ENCODE results near the gene SERPINA5.

DNA sequence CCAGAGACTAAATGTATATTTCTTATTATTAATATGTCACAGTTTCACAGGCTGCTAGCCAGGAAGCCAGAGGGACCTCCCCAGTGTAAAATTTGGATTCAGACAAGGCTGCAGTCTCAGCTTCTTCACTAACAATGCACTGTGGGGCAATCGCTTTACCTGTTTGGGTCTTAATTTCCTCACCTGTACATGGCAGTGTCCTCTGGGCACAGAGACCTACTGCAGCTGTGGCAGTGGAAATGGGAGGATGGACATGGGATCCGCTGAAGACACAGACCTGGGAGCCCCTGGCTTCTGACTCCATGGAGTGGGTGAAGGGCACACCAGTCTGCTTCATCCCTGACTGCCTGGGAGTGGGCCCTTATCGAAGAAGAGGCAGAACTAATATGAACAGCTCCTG lies 6.9 kb upstream of the SERPINA5 start:
- TF ChIP-seq, protein P1, sequence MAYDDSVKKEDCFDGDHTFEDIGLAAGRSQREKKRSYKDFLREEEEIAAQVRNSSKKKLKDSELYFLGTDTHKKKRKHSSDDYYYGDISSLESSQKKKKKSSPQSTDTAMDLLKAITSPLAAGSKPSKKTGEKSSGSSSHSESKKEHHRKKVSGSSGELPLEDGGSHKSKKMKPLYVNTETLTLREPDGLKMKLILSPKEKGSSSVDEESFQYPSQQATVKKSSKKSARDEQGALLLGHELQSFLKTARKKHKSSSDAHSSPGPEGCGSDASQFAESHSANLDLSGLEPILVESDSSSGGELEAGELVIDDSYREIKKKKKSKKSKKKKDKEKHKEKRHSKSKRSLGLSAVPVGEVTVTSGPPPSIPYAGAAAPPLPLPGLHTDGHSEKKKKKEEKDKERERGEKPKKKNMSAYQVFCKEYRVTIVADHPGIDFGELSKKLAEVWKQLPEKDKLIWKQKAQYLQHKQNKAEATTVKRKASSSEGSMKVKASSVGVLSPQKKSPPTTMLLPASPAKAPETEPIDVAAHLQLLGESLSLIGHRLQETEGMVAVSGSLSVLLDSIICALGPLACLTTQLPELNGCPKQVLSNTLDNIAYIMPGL (CRISPR knock-in tag; IDR thresholded peaks at IDR 0.05; ENCODE audit: borderline replicate concordance in 1 of 2, low read depth in 1 of 2) = no peak
- TF ChIP-seq, protein P2, sequence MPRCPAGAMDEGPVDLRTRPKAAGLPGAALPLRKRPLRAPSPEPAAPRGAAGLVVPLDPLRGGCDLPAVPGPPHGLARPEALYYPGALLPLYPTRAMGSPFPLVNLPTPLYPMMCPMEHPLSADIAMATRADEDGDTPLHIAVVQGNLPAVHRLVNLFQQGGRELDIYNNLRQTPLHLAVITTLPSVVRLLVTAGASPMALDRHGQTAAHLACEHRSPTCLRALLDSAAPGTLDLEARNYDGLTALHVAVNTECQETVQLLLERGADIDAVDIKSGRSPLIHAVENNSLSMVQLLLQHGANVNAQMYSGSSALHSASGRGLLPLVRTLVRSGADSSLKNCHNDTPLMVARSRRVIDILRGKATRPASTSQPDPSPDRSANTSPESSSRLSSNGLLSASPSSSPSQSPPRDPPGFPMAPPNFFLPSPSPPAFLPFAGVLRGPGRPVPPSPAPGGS (CRISPR knock-in tag; IDR thresholded peaks at IDR 0.05) = no peak
- TF ChIP-seq, protein P3, sequence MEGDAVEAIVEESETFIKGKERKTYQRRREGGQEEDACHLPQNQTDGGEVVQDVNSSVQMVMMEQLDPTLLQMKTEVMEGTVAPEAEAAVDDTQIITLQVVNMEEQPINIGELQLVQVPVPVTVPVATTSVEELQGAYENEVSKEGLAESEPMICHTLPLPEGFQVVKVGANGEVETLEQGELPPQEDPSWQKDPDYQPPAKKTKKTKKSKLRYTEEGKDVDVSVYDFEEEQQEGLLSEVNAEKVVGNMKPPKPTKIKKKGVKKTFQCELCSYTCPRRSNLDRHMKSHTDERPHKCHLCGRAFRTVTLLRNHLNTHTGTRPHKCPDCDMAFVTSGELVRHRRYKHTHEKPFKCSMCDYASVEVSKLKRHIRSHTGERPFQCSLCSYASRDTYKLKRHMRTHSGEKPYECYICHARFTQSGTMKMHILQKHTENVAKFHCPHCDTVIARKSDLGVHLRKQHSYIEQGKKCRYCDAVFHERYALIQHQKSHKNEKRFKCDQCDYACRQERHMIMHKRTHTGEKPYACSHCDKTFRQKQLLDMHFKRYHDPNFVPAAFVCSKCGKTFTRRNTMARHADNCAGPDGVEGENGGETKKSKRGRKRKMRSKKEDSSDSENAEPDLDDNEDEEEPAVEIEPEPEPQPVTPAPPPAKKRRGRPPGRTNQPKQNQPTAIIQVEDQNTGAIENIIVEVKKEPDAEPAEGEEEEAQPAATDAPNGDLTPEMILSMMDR (CRISPR knock-in tag; IDR thresholded peaks at IDR 0.05) = no peak
- no peak for TF ChIP-seq FOXK2 (IDR thresholded peaks at IDR 0.05)
- no peak for TF ChIP-seq ATF7 (IDR thresholded peaks at IDR 0.05)
- TF ChIP-seq ATF7 (CRISPR knock-in tag; IDR thresholded peaks at IDR 0.05) = no peak
- no peak for TF ChIP-seq ZNF253 (CRISPR knock-in tag; IDR thresholded peaks at IDR 0.05; ENCODE audit: borderline replicate concordance)
- TF ChIP-seq, protein P4, sequence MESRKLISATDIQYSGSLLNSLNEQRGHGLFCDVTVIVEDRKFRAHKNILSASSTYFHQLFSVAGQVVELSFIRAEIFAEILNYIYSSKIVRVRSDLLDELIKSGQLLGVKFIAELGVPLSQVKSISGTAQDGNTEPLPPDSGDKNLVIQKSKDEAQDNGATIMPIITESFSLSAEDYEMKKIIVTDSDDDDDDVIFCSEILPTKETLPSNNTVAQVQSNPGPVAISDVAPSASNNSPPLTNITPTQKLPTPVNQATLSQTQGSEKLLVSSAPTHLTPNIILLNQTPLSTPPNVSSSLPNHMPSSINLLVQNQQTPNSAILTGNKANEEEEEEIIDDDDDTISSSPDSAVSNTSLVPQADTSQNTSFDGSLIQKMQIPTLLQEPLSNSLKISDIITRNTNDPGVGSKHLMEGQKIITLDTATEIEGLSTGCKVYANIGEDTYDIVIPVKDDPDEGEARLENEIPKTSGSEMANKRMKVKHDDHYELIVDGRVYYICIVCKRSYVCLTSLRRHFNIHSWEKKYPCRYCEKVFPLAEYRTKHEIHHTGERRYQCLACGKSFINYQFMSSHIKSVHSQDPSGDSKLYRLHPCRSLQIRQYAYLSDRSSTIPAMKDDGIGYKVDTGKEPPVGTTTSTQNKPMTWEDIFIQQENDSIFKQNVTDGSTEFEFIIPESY (CRISPR knock-in tag; IDR thresholded peaks at IDR 0.05) = no peak
- TF ChIP-seq, protein P5, sequence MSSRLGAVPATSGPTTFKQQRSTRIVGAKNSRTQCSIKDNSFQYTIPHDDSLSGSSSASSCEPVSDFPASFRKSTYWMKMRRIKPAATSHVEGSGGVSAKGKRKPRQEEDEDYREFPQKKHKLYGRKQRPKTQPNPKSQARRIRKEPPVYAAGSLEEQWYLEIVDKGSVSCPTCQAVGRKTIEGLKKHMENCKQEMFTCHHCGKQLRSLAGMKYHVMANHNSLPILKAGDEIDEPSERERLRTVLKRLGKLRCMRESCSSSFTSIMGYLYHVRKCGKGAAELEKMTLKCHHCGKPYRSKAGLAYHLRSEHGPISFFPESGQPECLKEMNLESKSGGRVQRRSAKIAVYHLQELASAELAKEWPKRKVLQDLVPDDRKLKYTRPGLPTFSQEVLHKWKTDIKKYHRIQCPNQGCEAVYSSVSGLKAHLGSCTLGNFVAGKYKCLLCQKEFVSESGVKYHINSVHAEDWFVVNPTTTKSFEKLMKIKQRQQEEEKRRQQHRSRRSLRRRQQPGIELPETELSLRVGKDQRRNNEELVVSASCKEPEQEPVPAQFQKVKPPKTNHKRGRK (CRISPR knock-in tag; IDR thresholded peaks at IDR 0.05) = no peak
- TF ChIP-seq CHCHD3 (CRISPR knock-in tag; IDR thresholded peaks at IDR 0.05) = no peak
- TF ChIP-seq SMAD3 (CRISPR knock-in tag; IDR thresholded peaks at IDR 0.05) = no peak
